Tibial nerve (tissue), 4 donors: ENCODE results near the gene PIGQ.

Source experiments
- CTCF ChIP-seq, 5 experiments: fragments of 200-600 bp in 3 of 5; fragments of 450-650 bp in 2 of 5; sonication (generic) in 3 of 5; IDR thresholded peaks; one replicate each; pipeline ENCODE4 v1.5.1; 2016 to 2019; ENCODE audit warnings: antibody characterized with exemption in 5 of 5, mild to moderate bottlenecking in 3 of 5, moderate library complexity in 2 of 5
- EP300 ChIP-seq, 2 donors: sonication (generic); formaldehyde crosslinking; IDR thresholded peaks; one replicate each; pipeline ENCODE4 v1.6.1; 2017; ENCODE audit warnings: antibody characterized with exemption in 2 of 2, mild to moderate bottlenecking in 1 of 2

- TF ChIP-seq EP300 (IDR thresholded peaks at IDR 0.05) (no peak), CTCF (IDR thresholded peaks at IDR 0.05) (no peak)
Measured at GRCh38 chr16:629833-630248, 60.1 kb downstream of the PIGQ start.
